Measurements from ENCODE around the gene RC3H2.

GRCh38 chr9:122814545-122814944 is 90.6 kb downstream of the RC3H2 start:
- no peak for TF ChIP-seq CTCF (IDR thresholded peaks at IDR 0.05)
- no peak for TF ChIP-seq NR2C2 (CRISPR knock-in tag; IDR thresholded peaks at IDR 0.05)
- TF ChIP-seq MLX (CRISPR knock-in tag; IDR thresholded peaks at IDR 0.05) = no peak

Data from WTC11 (cell line).